ENCODE data around the gene ANTXR2.
"Not testable (repeated sequence)": the region's sequence is repeated elsewhere in the genome, so short reads cannot be mapped to it uniquely, and the experiment has no call there.

Gene ANTXR2

DNA sequence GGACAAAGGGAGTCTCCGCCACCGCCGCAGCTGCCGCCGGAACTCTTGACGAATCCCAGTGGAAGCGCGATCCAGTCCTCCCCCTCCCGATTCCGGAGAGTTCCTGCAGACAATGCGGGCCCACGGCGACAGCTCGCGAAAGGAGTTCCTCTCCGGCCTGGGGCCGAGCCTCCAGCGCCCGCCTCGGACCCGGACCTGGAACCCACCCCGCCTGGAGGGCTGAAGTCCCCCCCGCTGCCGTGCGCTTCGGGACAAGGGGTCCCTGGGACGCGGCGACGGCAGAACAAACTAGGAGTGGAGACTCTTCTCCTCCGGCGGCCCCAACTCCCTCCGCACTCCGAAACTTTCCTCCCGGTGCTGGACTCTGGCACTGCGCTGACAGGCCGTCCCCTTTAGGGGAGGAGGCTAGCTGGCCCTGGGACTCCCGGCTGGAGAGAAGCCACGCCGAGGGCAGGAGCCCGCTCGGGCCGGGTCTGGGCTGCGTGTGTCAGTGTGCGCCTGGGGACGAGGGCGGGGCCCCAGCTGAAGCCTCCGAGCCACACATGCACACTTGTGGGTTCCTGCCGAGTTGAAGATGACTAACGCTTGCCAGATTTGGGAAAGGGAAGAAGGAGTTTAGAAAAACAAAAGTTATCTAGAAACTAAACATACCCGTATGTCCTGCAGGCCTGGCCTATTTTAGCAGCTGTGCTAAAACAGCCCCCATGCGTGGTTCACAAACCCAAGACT is at the start of gene ANTXR2:
TSS of gene ANTXR2 (minus strand) at position 486 of the 729 bp plus-strand sequence. CDS start 669 bp downstream, outside the sequence.
- peak; percentile 46 to 49 for DNase-seq (ENCODE audit: low read depth in 2 of 2, low spot score in 1 of 2)

DNA sequence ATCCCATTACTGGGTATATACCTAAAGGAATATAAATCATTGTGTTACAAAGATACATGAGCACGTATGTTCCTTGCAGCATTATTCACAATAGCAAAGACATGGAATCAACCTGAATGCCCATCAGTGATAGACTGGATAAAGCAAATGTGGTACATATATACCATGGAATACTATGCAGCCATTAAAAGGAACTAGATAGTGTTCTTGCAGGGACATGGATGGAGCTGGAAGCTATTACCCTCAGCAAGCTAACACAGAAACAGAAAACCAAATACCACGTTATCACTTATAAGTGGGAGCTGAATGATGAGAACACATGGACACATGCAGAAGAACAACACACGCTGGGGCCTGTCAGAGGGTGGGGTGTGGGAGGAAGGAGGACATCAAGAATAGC is 48.8 kb upstream of the ANTXR2 start:
- not testable (repeated sequence) for DNase-seq (ENCODE audit: low read depth in 2 of 2, low spot score in 1 of 2)

DNA sequence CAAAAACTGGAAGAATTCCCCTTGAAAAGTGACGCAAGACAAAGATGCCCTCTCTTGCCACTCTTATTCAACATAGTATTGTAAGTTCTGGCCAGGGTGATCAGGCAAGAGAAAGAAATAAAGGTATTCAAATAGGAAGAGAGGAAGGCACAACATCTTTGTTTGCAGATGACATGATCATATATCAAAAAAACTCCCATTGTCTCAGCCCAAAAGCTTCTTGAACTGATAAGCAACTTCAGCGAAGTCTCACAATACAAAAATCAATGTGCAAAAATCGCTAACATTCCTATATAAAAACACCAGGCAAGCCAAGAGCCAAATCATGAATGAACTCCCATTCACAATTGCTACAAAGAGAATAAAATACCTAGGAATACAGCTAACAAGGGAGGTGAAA is 46.6 kb upstream of the ANTXR2 start:
- DNase-seq (ENCODE audit: low read depth in 2 of 2, low spot score in 1 of 2): not testable (repeated sequence)

DNA sequence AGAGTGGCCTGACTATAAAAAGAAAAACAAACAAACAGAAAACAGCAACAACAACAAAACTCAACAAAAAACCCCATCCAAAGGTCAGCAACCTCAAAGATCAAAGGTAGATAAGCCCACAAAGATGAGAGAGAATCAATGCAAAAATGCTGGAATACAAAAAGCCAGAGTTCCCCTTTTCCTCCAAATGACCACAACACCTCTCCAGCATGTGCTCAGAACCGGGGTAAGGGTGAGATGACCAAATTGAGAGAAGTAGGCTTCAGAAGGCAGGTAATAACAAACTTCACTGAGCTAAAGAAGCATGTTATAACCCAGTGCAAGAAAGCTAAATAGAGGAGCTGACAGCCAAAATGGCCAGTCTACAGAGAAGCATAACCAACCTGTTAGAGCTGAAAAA is 43.5 kb upstream of the ANTXR2 start:
- no peak for DNase-seq (ENCODE audit: low read depth in 2 of 2, low spot score in 1 of 2)

DNA sequence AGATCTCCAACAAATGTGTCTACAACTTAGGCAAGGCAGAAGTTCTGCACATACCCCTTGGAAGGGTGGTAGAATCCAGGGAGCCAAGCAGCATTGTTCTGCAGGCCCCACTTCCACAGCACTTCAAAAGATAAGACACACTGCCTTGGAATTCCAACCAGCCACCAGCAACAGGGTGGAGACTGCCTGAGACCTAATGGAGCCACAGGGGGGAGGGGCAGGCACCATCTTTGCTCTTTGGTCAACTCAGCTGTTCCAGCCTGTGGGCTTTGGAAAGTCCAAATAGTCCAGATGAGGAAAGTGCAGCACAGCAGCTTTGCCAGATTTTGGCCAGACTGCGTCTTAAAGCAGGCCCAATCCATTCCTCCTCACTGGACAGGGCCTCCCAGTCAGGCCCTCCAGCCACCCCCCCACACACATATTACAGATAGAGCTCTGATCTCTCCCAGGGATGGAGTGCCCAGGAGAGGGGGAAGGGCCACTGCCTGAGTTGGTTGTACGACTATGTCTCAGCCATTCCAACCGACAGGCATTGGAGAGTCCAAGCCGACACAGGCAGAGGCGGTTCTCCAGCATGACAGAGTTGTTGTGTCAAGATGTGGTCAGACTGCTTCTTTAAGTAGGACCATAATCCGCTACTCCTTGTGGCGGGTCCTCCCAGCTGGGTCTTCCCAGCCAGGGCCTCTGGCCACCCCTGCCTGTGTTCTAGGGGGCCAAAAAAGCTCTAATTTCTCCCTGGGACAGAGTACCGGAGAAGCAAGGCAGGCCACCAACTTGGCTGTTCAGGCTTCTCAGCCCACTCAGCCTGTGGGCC is 42.5 kb upstream of the ANTXR2 start:
- DNase-seq (ENCODE audit: low read depth in 2 of 2, low spot score in 1 of 2): no peak

DNA sequence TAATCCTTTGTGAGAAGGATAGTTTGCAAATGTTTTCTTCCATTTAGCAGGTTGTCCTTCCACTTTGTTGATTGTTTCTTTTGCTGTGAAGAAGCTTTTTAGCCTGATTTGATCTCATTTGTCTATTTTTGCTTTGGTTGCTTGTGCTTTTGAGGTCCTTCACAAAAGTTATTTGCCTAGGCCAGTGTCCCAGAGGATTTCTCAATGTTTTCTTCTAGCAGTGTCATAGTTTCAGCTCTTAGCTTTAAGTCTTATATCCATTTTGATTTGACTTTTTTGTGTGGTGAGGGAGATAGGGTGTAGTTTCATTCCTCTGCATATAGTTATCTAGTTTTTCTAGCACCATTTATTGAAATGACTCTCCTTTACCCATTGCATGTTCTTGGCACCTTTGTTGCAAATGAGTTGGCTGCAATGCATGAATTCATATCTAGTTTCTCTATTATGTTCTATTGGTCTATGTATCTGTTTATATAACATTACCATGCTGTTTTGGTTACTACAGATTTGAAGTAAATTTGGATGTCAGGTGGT is 41.8 kb upstream of the ANTXR2 start:
- no peak for DNase-seq (ENCODE audit: low read depth in 2 of 2, low spot score in 1 of 2)

DNA sequence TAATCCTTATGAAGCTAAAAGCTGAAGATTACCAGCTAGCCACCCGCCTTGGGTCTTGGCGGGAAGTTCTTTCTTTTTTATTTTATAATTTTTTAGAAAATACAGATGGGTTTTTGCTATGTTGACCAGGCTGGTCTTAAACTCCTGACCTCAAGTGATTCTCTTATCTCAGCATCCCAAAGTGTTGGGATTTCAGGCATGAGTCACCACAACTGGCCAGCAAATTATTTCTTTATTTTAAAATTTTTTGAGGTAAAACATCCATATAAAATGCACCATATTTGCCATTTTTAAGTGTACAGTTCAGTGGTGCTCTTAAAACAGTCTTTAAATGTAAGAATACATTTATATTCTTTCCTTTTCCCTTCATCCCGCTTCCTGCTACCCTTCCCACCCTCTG is 40.6 kb upstream of the ANTXR2 start:
- no peak for DNase-seq (ENCODE audit: low read depth in 2 of 2, low spot score in 1 of 2)

DNA sequence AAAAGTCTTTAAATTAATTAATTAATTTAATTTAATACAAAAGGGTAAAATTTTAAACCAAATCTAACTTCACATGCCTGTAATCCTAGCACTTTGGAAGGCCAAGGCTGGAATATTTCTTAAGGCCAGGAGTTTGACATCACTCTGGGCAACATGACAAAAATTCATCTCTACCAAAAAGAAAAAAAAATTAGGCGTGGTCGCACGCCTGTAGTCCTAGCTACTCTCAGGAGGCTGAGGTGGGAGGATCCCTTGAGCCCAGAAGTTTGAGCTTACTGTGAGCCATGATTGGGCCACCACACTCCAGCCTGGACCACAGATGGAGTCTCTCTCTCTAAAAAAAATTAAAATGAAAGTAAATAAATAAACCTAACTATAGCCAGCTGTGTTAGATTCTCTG is 39.2 kb upstream of the ANTXR2 start:
- DNase-seq (ENCODE audit: low read depth in 2 of 2, low spot score in 1 of 2): no peak

DNA sequence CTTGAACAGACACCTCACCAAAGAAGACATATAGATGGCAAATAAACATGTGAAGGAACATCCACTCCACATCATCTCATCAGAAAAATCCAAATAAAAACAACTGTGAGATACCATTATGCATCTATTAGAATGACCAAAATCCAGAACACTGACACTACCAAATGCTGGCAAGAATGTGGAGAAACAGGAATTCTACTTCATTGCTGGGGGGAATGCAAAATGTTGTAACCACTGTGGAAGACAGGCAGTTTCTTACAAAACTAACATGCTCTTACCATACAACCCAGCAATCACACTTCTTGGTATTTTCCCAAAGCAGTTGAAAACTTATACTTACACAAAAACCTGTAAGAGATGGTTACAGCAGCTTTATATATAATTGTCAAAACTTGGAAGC is 38.2 kb upstream of the ANTXR2 start:
- DNase-seq (ENCODE audit: low read depth in 2 of 2, low spot score in 1 of 2): no peak

DNA sequence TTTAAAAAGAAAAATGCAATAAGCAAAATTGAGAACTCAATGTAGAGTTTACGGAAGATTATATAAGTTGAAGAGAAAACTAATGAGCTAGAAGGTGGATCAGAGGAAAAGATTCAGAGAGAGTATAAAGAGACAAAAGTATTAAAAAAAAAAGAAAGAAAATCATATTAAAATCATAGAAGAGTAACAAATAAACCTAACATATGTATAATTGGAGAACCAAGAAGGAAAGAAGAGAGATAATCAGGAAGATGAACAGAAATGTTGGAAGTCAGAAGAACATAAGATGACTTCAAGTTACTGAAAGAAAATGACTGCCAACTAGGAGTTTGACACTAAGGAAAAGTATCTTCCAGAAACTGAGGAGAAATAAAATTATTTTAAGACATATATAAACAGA is 34.3 kb upstream of the ANTXR2 start:
- DNase-seq (ENCODE audit: low read depth in 2 of 2, low spot score in 1 of 2): no peak

DNA sequence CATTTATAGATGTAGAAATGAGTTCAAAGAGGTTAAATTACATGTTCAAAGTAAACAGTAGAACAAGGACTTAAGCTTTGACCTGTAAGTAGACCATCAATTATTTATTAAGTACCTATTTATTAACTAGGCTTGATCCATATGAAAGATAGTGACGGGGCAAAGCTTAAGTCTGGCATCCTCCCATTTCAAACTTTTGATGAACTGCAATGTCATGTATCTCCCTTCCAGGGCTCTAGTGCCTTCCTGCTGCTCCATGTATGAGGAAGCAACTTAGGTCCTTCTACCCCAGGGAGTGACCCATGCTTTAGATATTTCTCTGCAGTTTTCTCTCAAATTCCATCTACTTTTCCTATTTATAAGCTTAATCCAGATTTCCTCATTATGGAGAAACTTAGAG is 31.9 kb upstream of the ANTXR2 start:
- DNase-seq (ENCODE audit: low read depth in 2 of 2, low spot score in 1 of 2): no peak

DNA sequence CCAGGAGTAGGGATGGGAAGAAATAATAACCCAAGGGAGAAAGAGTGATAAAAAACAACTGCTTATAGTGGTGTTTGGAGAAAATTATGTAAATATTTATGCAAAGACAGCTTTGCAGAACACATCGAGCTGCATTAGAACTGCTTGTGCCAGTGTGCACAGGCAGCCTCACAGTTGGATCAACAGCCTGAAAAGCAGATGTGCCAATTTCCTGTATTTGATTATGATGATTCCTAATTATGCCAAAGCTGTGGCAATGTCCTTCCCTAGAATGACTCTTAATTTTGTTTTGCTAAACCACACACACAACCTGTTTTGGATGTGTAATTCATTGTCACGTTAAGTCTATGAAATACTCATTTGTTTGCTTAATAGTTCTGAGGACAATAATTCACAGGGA is 30.6 kb upstream of the ANTXR2 start:
- no peak for DNase-seq (ENCODE audit: low read depth in 2 of 2, low spot score in 1 of 2)

DNA sequence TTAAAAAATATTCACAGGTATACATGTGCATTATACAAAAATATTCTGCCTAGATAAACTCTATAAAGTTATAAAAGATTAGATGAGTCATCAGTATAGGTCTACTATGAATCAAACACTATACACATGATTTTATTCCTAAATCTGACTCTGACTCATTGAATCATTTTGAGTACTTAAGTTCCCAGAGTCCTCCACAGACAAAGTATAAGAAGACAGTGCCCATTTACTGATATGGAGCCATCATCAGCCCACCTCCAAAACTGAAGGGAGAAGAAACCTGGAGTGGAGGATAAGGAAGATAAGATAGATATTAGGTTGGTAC is 28.7 kb upstream of the ANTXR2 start:
- no peak for DNase-seq (ENCODE audit: low read depth in 2 of 2, low spot score in 1 of 2)

DNA sequence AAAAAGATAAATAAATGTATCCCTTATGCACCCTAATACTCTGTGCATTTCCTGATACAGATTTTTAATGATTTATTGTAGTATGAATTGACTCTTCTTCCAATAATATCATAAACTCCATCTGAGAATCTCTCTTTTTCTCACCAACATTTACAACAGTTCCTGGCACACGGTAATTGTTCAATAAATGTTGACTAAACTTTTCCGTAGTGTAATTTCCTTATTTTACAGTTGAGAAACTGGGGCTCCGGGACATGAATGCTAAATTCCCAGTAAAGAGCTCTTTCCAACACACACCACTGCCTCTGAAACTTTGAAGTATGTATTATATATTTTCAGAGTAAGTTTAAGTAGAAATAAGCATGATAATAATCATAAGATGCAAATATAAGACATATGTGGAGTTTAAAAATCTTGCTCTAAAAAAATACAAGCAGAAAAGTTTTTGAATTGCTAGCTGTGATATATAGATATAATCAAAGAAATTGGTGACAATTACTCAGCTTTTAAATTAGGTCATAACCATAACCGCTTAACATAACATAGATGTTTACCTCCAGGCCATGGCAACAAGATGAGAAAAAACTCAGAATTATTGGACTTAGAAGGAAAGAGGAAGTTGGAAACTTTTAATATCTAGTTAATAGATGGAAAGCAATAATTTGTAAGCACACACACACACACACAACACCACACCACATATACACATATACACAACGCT is 28.2 kb upstream of the ANTXR2 start:
- no peak for DNase-seq (ENCODE audit: low read depth in 2 of 2, low spot score in 1 of 2)

DNA sequence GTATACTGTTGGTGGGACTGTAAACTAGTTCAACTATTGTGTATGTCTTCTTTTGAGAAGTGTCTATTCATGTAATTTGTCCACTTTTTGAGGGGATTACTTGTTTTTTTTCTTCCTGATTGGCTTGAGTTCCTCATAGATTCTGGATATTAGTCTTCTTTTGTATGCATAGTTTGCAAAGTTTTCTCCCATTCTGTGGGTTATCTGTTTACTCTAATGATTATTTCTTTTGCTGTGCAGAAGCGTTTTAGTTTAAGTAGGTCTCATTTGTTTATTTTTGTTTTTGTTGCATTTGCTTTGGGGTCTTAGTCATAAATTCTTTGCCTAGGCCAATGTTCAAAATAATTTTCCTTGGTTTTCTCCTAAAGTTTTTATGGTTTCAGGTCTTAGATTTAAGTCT is 26.6 kb upstream of the ANTXR2 start:
- no peak for DNase-seq (ENCODE audit: low read depth in 2 of 2, low spot score in 1 of 2)

DNA sequence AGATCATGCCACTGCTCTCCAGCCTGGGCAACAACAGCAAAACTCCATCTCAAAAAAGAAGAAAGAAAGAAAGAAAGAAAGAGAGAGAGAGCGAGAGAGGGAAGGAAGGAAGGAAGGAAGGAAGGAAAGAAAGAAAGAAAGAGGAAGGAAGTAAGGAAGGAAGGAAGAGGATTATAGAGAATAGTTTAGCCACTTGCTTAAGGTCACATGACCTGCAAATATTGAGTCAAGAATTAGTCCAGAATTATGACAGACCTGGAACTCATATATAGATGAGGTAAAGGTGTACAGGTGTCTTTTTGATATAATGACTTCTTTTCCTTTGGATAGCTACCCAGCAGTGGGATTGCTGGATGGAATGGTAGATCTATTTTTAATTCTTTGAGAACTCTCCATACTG is 25.6 kb upstream of the ANTXR2 start:
- no peak for DNase-seq (ENCODE audit: low read depth in 2 of 2, low spot score in 1 of 2)

DNA sequence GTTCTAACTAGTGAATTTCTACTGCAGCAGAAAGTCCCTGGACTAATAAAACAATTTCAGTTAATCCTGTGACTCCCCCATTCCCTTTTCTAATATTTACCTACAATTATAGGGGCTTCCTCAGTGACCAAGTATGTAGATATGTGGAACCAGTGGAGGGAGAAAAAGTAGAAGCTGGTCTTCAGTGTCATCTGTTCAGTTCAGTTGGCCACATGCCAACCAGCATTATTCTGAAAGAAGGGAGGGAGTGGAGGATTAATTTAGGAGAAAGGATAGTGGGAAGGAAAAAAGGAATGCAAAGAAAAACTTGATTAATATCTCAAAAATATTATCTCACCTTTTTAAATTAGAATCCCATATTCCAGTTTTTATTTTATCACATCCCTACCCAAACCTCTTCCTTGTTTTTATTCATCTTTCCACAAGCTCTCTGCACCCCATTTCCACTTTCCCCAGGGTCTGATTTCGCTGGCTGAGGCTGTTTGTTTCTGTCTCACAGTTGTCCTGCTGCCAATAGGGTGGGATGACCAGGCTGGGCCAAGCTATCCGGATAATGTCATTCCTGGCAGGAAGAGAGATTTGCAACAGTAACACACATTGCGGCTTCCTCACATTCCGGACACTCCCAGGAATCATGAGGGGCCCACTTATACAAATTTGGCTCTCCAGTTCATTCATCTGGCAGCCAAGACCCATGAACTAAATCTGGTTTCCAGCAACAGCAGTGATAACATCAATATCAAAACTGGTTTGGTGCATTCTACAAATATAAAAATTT is 24.6 kb upstream of the ANTXR2 start:
- no peak for DNase-seq (ENCODE audit: low read depth in 2 of 2, low spot score in 1 of 2)

DNA sequence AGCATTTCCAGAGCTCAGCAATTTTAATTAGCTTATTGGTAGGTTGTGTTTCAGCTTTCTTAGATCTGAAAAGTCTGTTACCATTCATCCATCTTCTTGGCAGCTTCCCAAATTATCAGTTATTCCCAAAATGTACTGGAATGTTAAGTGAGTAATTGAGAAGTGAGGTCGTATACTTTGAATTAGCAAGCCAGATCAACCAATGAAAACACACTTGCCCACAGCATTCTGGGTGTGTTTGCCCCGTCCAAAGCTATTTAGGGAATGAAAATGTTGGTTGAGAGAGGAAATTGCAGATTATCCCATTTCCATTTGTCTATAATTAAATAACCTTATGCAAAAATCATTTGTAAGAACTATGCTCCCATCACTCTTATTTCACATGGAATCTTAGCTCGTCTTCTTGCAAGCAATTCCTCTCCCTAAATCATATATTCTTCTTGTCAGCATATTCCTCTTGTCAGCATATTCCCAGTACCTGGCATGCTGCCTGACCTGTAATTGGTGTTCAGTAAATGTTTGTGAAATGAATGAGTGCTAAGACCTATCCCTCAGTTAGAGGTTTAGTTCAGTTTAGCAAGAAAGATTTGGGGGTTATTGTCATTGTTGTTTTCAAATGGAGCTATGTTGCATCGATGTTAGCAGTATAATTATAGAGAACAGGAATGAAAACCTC is 23.3 kb upstream of the ANTXR2 start:
- DNase-seq (ENCODE audit: low read depth in 2 of 2, low spot score in 1 of 2): no peak

DNA sequence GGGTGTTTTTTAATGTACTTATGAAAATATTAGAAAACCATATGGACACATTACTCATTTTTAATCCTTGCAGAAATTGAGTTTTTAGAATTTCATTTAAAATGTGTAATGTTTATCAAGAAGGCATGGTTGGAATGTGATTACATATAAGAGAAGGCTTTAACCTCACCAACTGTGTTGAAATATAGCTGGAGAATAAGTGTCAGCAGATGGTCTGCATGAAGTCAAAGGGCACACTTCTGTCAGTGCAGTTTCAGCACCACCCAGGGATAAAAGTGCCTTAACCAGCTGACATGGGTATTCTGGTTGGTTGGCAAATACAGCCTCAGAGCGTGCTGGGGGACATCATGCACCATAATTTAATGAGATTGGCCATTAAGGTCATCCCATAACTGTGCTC is 21.2 kb upstream of the ANTXR2 start:
- DNase-seq (ENCODE audit: low read depth in 2 of 2, low spot score in 1 of 2): no peak

DNA sequence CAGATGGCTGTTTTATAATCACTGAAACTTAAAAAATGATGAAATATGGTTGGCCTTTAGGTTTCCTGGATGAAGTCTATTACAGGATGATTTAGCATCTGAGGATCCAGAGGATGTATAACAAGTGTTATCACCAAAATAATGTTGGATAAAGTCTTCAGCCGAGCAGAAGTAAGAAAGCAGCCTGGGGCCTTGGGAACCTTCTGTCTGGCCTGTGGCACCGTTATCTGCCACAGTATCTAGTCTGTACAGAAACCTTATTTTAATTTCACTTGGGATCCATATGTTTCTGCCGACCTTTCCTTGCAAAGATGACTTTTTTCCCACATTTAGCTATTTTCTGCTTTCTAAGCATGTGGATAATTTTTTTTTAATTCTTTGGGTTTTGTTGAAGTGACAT is 20.5 kb upstream of the ANTXR2 start:
- DNase-seq (ENCODE audit: low read depth in 2 of 2, low spot score in 1 of 2): no peak

DNA sequence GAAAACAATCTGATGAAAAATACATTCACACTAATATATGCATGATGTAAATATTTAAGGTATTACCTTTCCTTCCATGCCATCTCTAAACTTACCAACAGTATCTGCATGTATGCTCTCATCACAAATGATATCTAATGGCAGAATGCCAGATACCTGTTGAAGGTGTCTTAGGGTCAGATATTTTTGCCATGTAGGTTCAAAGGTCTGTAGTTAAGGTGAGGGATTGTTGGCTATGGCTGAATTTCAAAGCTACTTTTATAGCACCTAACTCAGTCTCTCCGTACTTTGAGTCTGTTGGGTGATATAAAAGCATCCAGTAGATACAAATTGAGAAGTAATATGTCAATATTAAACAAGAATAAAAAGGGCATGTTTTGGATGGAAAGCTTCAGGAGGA is 19.8 kb upstream of the ANTXR2 start:
- no peak for DNase-seq (ENCODE audit: low read depth in 2 of 2, low spot score in 1 of 2)

Data from stimulated activated CD8-positive, alpha-beta memory T cell treated with anti-CD3 and anti-CD28 coated beads, Interleukin-4, amount 100 ng/mL, for 1 hour (primary cell).